ENCODE data around the gene EME1.
"Not testable (repeated sequence)": the region's sequence is repeated elsewhere in the genome, so short reads cannot be mapped to it uniquely, and the experiment has no call there.

The EME1 gene

GRCh38 chr17:50372758-50373556 lies at the start of gene EME1, which contains the start of gene MRPL27:
EME1 (plus strand) TSS chr17:50373229; CDS start chr17:50375209, 1,980 bp downstream.
MRPL27 (minus strand) TSS chr17:50373184; CDS start chr17:50373170, 14 bp downstream.
- peak; percentile 84 for DNase-seq (ENCODE audit: low spot score)

DNA sequence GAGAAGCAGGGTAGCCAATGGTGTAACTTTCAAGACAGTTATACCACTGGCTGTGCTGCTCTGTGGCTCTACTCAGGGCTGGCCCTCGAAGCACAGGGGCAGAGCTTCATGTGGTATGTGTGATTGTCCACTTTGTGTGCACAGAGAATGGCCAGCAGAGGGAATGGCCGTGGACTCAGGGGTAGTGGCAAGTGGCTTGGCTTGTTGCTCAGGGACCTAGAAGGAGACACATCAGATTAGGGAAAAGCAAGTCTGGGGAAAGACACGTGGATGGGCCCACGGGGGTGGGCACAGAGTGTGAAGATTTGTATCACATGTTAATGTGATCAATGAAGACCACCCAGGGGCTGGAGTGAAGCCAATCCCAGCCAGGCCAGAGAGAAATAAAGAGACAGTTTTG lies 47.1 kb upstream of the EME1 start:
- DNase-seq (ENCODE audit: low spot score) = no peak

- no peak for DNase-seq (ENCODE audit: low spot score)
These were observed 46.1 kb upstream of the EME1 start for GRCh38 chr17:50326831-50327364.

GRCh38 chr17:50328363-50329325 lies 44.4 kb upstream of the EME1 start:
- no peak for DNase-seq (ENCODE audit: low spot score)

GRCh38 chr17:50329716-50330115 lies 43.3 kb upstream of the EME1 start:
- DNase-seq (ENCODE audit: low spot score) = no peak

DNA sequence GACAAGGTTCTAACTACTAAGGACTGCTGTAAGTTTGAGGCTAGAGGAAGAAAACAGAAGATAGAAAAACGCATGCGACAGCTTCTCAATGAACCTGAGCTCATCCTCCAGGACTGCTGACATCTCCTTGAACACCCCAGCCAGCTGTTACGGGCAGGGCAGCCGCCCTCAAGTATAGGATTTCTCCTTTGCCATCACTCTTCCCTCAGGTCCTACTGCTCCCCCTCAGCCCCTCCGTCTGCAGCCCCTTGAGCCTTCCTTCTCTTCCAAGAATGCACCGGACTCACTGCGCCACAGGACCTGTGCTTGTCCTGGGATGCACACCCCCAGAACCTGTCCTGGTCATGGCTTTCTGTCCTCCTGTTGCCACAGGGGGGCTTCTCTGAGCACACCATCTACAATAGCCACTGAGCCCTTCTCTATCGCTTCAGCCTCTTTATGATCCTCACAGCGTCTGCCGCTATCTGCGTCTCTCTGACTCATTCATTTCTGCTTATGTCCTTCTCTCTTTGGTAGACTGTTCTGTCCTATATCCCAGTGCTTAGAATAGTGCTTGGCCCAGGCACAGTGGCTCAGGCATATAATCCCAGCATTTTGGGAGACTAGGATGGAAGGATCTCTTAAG lies 42.8 kb upstream of the EME1 start:
- no peak for DNase-seq (ENCODE audit: low spot score)

DNA sequence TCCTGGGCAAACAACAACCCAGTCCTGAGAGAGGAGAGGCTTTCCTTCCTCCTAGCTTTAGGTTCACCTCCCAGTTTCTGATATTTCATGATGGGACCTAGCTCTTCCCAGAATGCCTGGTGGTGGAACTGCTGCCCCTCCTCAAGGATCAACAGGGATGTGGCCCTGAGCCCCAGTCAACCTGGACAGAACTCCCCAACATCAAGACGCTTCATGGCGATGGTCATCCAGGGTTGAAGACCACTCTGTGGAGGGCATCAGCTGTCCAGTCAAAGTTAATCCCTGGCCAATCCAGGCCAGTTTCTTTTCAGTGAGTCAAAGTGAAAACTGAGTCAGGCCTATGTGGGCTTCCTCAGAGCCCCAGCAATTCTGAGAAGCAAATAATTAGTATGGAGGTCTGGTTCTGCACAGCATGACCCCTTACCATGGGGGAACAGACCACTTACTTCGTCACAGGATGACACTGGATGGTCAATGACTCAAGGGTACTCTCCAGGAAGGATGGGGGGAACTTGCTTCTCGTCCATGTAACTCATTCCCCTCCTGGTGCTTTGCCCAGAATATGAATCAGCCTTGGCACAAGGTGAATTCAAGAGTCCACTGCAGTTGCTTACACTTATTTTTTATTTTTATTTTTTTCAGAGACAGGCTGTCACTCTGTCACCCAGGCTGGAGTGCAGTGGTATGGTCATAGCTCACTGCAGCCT lies 41.8 kb upstream of the EME1 start:
- DNase-seq (ENCODE audit: low spot score) = no peak

- DNase-seq (ENCODE audit: low spot score) = no peak
These were observed 40.8 kb upstream of the EME1 start for GRCh38 chr17:50332196-50332595.

- not testable (repeated sequence) for DNase-seq (ENCODE audit: low spot score)
These were observed 39.6 kb upstream of the EME1 start for GRCh38 chr17:50333291-50334057.

DNA sequence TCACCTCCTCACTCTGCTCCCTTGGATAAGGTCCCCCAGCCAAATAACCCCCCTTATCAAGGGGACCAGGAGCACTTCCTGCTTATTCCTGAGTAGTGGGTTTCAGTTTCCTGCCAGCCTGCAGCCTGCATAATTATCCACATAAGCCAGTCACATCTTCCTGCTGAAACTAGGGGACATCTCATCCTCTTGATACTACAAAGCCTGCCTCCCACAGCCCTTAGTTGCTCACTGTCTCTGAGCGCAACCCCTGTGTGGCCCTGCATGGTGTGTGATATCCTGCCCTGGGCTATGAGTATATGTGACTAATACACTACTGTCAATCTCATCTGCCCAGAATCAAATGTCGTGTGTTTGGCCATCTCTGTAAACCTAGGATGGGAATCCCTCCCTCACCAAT lies 35.1 kb upstream of the EME1 start:
- no peak for DNase-seq (ENCODE audit: low spot score)

GRCh38 chr17:50338645-50339044 lies 34.4 kb upstream of the EME1 start:
- DNase-seq (ENCODE audit: low spot score) = no peak

- no peak for DNase-seq (ENCODE audit: low spot score)
These were observed 33.6 kb upstream of the EME1 start for GRCh38 chr17:50339381-50339780.

DNA sequence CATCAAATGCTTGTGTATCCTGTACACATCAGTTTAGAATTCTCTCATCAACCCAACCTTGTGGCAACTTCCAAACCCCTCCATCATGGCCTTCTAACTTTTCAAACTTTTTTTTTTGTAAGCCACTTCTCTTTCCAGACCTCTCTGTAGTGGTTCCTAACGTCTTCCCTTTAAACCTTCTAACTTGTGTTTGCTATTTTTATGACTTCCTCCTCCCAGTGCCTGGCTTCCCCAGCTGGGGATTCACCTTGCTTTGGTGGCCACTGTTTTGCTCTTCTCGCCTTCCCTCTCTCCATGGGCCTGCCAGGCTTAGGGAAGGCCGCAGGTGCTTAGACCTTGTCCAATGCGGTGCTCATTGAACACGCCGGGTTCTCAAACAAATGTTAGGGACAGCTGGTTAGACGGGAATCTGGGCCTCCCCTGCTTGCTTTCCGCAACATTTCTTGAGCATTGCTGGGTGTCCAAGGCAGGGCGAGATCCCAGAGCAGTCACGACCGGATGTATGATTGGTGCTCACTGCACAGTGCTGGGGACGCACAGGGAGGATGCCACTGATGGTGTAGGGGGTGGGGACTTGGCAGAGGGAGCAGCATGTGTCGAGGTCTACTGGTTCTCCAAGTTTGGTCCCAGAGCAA lies 28.2 kb upstream of the EME1 start:
- no peak for DNase-seq (ENCODE audit: low spot score)

- DNase-seq (ENCODE audit: low spot score) = peak; percentile 82
These were observed 27.4 kb upstream of the EME1 start, which contains the start of gene XYLT2 for GRCh38 chr17:50345432-50346312. XYLT2 (plus strand) TSS chr17:50346126; CDS start chr17:50346141, 15 bp downstream.

- no peak for DNase-seq (ENCODE audit: low spot score)
These were observed 26.5 kb upstream of the EME1 start for GRCh38 chr17:50346313-50347116.

GRCh38 chr17:50347117-50347893 lies 25.7 kb upstream of the EME1 start:
- no peak for DNase-seq (ENCODE audit: low spot score)

DNA sequence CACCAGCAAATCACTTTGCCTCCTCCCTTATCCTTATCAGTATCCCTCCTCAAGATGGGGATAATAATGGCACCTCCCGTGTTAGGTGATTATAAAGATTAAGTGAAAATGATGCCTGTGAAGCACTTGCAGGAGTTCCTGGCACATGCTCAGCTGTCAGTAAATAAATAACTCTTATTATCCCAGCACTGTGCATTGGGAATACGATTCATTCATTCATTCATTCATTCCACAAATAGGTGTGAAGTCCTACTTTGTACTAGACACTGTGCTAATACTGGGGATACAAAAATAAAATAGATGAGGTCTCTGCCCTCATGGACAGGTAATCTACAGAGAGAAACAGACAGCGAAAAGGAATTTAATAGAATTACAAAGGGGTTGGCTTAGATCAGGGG lies 25.1 kb upstream of the EME1 start:
- DNase-seq (ENCODE audit: low spot score) = no peak

All from globus pallidus (tissue), 1 donor.